Measurements from ENCODE around the gene WDR6. TPM values are rescaled to one million over a fixed set of nuclear protein-coding genes. Genes with fewer than 3 reads are reported as not detected.

The WDR6 gene
- total RNA-seq, 3 donors from 2014 or later: 147 to 163 (median 155) TPM

- H3K4me1 Mint-ChIP-seq (ENCODE audit: low read depth): peaks cover 21% of the 10 kb centered on the region
- peaks cover 12% of the 10 kb centered on the region for H3K36me3 Mint-ChIP-seq (ENCODE audit: insufficient read depth)
- H3K27me3 Mint-ChIP-seq (ENCODE audit: low read depth): no peaks in the 10 kb centered on the region
- DNase-seq: no peak
- H3K9me3 Mint-ChIP-seq: no peaks in the 10 kb centered on the region
- ATAC-seq: no peak
- H3K4me3 Mint-ChIP-seq: peak overlapping the region; percentile 95
Observed at GRCh38 chr3:49016414-49017228, 9.4 kb downstream of the WDR6 start.

DNA sequence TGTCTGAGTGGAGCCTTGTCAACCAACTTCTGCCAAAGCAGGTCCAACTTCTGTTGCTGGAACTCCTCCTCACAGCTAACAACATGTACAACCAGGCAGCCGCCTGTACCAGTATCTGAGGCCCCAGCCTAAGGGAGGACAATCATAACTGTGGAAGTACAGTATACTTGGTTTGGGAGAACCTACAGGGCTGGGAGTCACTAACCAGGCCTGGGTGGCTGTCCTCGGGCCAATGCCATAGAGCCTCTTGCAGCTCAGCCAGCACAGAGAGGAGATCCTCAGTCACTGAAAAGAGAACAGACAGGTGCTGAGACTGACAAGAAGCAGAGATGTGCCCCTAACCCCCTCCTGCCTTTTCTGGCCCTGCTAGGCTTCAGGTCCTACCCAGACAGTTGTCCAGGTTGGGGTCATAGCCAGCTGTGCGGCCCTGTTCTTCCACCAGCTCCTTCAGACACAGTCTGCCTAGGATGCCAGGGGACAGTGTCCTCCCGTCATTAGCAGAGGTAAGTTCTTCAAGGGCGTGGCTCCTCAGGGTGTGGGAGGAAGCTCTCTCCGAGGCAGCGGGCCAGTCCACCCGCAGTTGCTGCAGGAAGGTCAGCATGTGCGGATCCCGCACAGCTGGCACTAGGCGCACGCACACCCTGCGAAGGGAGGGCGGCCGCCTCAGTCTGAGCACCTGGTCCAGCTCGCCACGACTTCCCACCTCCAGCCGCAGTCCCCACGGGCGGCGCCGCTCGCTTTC lies 10.2 kb downstream of the WDR6 start:
- no peaks in the 10 kb centered on the region for H3K9me3 Mint-ChIP-seq
- H3K36me3 Mint-ChIP-seq (ENCODE audit: insufficient read depth): peaks cover 12% of the 10 kb centered on the region
- no peak for ATAC-seq
- peaks cover 21% of the 10 kb centered on the region for H3K4me1 Mint-ChIP-seq (ENCODE audit: low read depth)
- peak overlapping the region; percentile 95 for H3K4me3 Mint-ChIP-seq
- DNase-seq: no peak
- no peaks in the 10 kb centered on the region for H3K27me3 Mint-ChIP-seq (ENCODE audit: low read depth)

- peaks cover 17% of the 10 kb centered on the region for H3K36me3 Mint-ChIP-seq (ENCODE audit: insufficient read depth)
- peak within 1 kb of the TSS; percentile 95 for H3K4me3 Mint-ChIP-seq
- ATAC-seq (peak; percentile 8), DNase-seq (peak; percentile 33)
- no peaks in the 10 kb centered on the region for H3K9me3 Mint-ChIP-seq
- H3K27me3 Mint-ChIP-seq (ENCODE audit: low read depth): no peaks in the 10 kb centered on the region
- H3K4me1 Mint-ChIP-seq (ENCODE audit: low read depth): peaks cover 25% of the 10 kb centered on the region
Observed at GRCh38 chr3:49017971-49018706, 10.9 kb downstream of the WDR6 start, which contains the start of gene DALRD3. TSS of gene DALRD3 (minus strand) at chr3:49018580. CDS start at chr3:49018564, 16 bp downstream.

DNA sequence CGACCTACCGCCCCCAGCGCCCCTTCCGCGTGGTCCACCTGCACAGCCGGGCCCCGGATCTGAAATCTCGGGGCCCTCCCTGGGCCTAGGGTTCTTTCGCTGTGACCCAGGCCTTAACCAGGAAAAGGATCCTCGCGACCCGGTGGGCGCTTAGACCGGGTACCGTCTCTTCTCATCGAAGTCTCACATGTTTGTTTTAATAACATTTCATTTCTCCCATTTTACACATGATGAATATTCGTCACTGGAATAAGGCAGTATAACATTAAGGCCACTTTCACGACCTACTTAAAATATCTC lies 11.5 kb downstream of the WDR6 start:
- Mint-ChIP-seq H3K9me3 (no peaks in the 10 kb centered on the region), H3K4me1 (ENCODE audit: low read depth) (peaks cover 29% of the 10 kb centered on the region), H3K4me3 (peak overlapping the region; percentile 95), H3K36me3 (ENCODE audit: insufficient read depth) (peaks cover 21% of the 10 kb centered on the region), H3K27me3 (ENCODE audit: low read depth) (no peaks in the 10 kb centered on the region)
- DNase-seq: no peak
- no peak for ATAC-seq

DNA sequence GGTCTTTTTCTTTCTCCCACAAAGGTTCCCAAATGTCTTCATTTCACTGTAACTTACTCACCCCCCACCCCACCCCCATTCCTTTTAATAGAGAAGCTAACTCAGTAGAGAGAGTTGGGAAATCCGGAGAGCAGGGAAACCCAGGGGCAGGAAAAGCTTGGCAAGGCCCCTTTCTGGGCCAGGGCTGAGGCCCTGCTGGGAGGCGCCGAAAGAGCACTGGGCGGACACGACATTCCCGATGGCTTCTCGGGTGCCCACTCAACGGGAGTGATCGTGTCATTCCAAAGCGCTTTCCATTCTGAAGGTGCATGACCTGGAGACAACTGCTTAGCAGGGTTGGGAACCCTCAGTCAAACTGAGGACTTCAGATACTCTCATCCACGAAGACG lies 12.7 kb downstream of the WDR6 start:
- ATAC-seq (no peak), DNase-seq (no peak)
- H3K27me3 Mint-ChIP-seq (ENCODE audit: low read depth): no peaks in the 10 kb centered on the region
- H3K9me3 Mint-ChIP-seq: no peaks in the 10 kb centered on the region
- H3K36me3 Mint-ChIP-seq (ENCODE audit: insufficient read depth): peaks cover 29% of the 10 kb centered on the region
- peak overlapping the region; percentile 95 for H3K4me3 Mint-ChIP-seq
- H3K4me1 Mint-ChIP-seq (ENCODE audit: low read depth): peaks cover 33% of the 10 kb centered on the region

DNA sequence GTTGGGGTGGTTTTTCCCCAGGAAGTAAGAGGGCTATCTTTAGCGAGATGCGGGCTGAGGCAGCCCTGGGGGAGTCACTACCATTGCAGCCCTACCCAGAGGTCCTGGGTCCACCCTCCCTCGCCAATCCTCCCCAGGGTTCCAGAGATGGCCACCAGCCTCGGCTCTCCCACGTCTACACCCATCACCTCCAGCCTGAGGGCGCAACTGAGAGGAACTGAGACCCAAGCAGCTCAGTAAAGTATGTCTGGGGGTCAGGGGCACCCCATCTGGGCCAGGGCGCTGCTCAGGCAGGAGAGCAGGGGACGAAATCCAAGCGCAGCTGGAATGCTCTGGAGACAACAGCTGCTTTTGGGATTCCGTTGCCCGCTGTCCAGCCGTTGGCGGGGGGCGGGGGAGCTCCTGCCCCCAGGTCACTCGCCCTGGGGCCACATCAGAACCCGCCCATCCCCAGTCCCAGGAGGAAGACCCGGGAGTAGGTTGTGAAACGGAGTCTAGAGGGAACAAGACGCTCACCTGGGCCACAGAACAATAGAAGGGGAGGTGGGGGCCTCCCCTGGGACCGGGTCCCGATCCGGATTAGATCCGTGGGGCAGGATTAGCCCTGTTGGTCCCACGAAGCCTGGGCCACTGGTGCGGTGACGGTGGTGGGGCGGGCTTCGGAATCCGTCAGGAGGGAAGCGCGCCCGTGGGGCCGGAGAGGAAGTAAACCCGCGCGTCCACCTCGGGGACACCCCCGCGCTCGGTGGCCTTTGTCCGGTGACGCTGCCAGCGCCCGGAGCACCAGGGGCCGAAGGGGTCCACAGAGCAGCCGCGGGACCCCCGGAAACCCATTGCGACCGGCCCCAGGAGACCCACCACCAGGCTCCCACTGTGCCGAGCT lies 13.4 kb downstream of the WDR6 start:
- H3K36me3 Mint-ChIP-seq (ENCODE audit: insufficient read depth): peaks cover 29% of the 10 kb centered on the region
- H3K4me1 Mint-ChIP-seq (ENCODE audit: low read depth): peaks cover 35% of the 10 kb centered on the region
- no peak for DNase-seq
- H3K9me3 Mint-ChIP-seq: no peaks in the 10 kb centered on the region
- no peak for ATAC-seq
- H3K4me3 Mint-ChIP-seq: peak overlapping the region; percentile 95
- H3K27me3 Mint-ChIP-seq (ENCODE audit: low read depth): no peaks in the 10 kb centered on the region

- DNase-seq: peak; percentile 99
- Mint-ChIP-seq H3K4me3 (peak overlapping the region; percentile 95), H3K9me3 (no peaks in the 10 kb centered on the region), H3K36me3 (ENCODE audit: insufficient read depth) (peaks cover 29% of the 10 kb centered on the region), H3K27me3 (ENCODE audit: low read depth) (no peaks in the 10 kb centered on the region), H3K4me1 (ENCODE audit: low read depth) (peaks cover 39% of the 10 kb centered on the region)
- ATAC-seq: peak; percentile 75
Observed at GRCh38 chr3:49021213-49021812, 14.1 kb downstream of the WDR6 start.

GRCh38 chr3:49021813-49022687 lies 14.9 kb downstream of the WDR6 start, which contains the start of gene NDUFAF3:
TSS of gene NDUFAF3 (plus strand) at chr3:49022121. CDS start at chr3:49022145, 24 bp downstream.
- peak; percentile 80 to 81 for ATAC-seq
- Mint-ChIP-seq H3K27me3 (ENCODE audit: low read depth) (no peaks in the 10 kb centered on the region), H3K9me3 (no peaks in the 10 kb centered on the region), H3K36me3 (ENCODE audit: insufficient read depth) (peaks cover 34% of the 10 kb centered on the region), H3K4me1 (ENCODE audit: low read depth) (peaks cover 43% of the 10 kb centered on the region), H3K4me3 (peak within 1 kb of the TSS; percentile 95)
- DNase-seq: peak; percentile 90

DNA sequence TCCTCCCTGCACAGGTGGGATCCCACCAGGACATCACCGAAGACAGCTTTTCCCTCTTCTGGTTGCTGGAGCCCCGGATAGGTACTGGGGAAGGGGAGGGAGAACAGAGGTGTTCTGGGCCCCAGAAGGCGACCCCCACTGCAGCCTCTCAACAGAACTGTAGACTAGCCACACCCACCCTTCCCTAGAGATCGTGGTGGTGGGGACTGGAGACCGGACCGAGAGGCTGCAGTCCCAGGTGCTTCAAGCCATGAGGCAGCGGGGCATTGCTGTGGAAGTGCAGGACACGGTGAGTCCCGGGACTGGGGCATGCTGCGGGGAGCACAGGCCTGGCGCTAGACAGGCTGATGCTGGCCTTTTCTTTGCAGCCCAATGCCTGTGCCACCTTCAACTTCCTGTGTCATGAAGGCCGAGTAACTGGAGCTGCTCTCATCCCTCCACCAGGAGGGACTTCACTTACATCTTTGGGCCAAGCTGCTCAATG lies 15.5 kb downstream of the WDR6 start:
- Mint-ChIP-seq H3K4me3 (peak overlapping the region; percentile 95), H3K4me1 (ENCODE audit: low read depth) (peaks cover 44% of the 10 kb centered on the region), H3K27me3 (ENCODE audit: low read depth) (no peaks in the 10 kb centered on the region), H3K36me3 (ENCODE audit: insufficient read depth) (peaks cover 37% of the 10 kb centered on the region), H3K9me3 (no peaks in the 10 kb centered on the region)
- no peak for ATAC-seq
- DNase-seq: no peak

DNA sequence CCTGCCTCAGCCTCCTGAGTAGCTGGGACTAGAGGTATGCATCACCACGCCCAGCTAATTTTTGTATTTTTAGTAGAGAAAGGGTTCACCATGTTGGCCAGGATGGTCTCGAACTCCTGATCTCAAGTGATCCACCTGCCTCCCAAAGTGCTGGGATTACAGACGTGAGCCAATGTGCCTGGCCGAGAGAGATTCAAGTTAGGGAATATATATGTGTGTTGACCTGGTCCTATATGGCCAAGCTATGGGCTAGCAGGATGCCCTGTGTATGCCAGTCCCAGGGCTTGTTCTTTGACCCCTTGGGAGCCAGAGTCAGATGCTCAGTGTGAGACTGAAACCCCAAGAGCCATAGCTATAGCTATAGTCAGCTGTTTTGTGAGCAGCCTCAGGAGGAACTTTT lies 16.6 kb downstream of the WDR6 start:
- no peak for ATAC-seq
- DNase-seq: no peak
- no peaks in the 10 kb centered on the region for H3K27me3 Mint-ChIP-seq (ENCODE audit: low read depth)
- no peaks in the 10 kb centered on the region for H3K9me3 Mint-ChIP-seq
- H3K4me3 Mint-ChIP-seq: peak overlapping the region; percentile 95
- H3K36me3 Mint-ChIP-seq (ENCODE audit: insufficient read depth): peaks cover 43% of the 10 kb centered on the region
- H3K4me1 Mint-ChIP-seq (ENCODE audit: low read depth): peaks cover 51% of the 10 kb centered on the region

DNA sequence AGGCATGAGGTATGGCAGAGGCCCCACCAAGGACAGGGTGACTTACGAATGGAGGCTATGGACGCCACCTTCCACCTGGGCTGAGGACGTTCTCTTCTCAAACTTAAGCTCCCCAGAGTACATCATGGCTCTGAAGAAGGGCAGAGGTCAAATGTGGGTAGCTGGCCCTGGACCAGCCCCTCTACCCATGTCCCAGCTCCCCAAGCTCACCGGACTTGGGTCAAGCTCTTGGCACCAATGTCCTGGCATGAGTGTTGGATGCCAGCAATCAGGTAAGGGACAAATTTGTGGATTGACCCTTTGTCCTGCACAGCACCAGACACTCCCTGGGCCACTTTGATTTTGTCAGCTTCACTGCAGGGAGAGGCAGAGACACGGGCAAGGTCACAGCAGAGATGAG lies 17.3 kb downstream of the WDR6 start:
- Mint-ChIP-seq H3K4me1 (ENCODE audit: low read depth) (peaks cover 53% of the 10 kb centered on the region), H3K4me3 (no peak overlapping the region)

GRCh38 chr3:49025005-49025792 lies 18.0 kb downstream of the WDR6 start:
- Mint-ChIP-seq H3K27me3 (ENCODE audit: low read depth) (no peaks in the 10 kb centered on the region), H3K9me3 (no peaks in the 10 kb centered on the region), H3K36me3 (ENCODE audit: insufficient read depth) (peaks cover 48% of the 10 kb centered on the region), H3K4me3 (no peak overlapping the region), H3K4me1 (ENCODE audit: low read depth) (peaks cover 48% of the 10 kb centered on the region)
- ATAC-seq (no peak), DNase-seq (no peak)

More for the DNA sequence above, 17.3 kb downstream of the WDR6 start:
- H3K36me3 Mint-ChIP-seq (ENCODE audit: insufficient read depth): peaks cover 47% of the 10 kb centered on the region
- no peaks in the 10 kb centered on the region for H3K27me3 Mint-ChIP-seq (ENCODE audit: low read depth)
- DNase-seq: no peak
- ATAC-seq: no peak
- H3K9me3 Mint-ChIP-seq: no peaks in the 10 kb centered on the region
